GM19455 (cell line): Measurements from ENCODE around the gene TRAPPC14.

Experiments
- ATAC-seq: cut with Tn5 transposase; IDR thresholded peaks from one replicate; pipeline ENCODE4 v1.9.1; 2021; ENCODE audit not compliant: unreplicated experiment

Gene TRAPPC14

GRCh38 chr7:100126931-100127865, 31.3 kb downstream of the TRAPPC14 start, which contains the start of gene MBLAC1:
Gene MBLAC1 (plus strand): TSS chr7:100126967. CDS start chr7:100127396, 429 bp downstream.
- peak; percentile 72 for ATAC-seq

DNA sequence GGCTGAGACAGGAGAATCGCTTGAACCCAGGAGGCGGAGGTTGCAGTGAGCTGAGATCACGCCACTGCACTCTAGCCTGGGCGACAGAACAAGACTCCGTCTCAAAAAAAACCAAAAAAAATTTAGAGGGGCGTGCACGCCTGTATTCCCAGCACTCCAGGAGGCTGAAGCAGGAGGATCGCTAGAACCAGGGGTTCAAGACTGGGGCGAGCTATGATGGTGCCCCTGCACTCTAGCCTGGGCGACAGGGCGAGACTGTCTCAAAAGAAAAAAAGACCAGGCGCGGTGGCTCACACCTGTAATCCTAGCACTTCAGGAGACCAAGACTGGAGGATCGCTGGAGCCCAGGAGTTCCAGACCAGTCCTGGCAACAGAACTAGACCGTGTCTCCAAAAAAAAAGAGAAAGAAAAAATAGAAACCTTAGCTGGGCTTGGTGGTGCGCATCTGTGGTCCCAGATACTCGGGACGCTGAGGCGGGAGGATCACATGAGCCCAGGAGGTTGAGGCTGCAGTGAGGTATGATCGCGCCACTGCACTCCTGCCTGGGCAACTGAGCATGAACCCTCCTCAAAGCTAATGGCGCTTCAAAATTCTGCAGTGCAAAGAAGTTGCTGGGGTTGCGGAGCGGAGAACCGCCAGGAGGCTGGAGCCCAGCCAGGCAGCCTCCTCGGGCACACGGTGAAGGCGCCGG, 32.1 kb downstream of the TRAPPC14 start:
- ATAC-seq = peak; percentile 26

GRCh38 chr7:100124301-100125230, 34.0 kb downstream of the TRAPPC14 start:
- ATAC-seq = no peak

GRCh38 chr7:100122568-100122967, 36.0 kb downstream of the TRAPPC14 start:
- no peak for ATAC-seq

- ATAC-seq = no peak
Measured at GRCh38 chr7:100122067-100122466, 36.5 kb downstream of the TRAPPC14 start.

GRCh38 chr7:100120733-100121036, 37.8 kb downstream of the TRAPPC14 start:
- no peak for ATAC-seq

- peak; percentile 41 for ATAC-seq
Measured at GRCh38 chr7:100119970-100120732, 38.4 kb downstream of the TRAPPC14 start.

DNA sequence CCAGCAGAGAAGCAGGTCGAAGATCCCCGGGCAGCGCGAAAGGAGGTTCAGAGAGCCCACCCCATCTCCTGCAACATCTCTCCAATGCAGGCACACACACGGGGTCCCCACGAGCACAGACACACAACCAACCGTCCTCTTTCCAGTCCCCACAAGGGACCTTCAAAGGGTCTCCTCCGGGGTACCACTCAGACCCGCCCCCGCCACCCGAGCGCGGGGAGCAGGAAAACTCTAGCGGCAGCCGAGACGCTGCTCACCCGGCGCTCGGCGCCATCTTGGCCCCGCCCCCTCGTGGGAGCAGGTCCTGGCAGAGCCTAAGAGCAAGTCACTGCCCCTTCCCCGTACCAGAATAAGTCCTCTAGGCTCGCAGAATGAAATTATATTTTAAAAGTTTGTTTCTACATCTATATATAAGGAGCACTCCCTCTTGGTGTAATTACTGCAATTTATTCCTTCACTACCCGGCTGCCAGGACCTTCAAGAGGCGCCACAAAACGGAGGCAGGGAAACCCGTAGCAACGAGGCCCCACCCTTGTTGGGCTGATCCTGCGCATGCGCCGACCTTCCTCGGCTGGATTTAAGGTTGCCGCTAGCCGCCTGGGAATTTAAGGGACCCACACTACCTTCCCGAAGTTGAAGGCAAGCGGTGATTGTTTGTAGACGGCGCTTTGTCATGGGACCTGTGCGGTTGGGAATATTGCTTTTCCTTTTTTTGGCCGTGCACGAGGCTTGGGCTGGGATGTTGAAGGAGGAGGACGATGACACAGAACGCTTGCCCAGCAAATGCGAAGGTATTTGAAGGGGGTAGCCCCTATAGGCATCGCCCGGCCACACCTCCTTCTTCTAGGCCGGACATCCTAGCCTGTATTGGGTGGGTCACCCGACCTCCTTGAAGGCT, 39.2 kb downstream of the TRAPPC14 start, which contains the start of the genes CNPY4 and TAF6:
CNPY4 (plus strand) TSS at position 563 of the 898 bp plus-strand sequence; CDS start at position 674, 111 bp downstream.
TAF6 (minus strand) TSS at position 287 of the 898 bp plus-strand sequence. CDS start 5,149 bp downstream, outside the sequence.
- peak; percentile 64 for ATAC-seq

DNA sequence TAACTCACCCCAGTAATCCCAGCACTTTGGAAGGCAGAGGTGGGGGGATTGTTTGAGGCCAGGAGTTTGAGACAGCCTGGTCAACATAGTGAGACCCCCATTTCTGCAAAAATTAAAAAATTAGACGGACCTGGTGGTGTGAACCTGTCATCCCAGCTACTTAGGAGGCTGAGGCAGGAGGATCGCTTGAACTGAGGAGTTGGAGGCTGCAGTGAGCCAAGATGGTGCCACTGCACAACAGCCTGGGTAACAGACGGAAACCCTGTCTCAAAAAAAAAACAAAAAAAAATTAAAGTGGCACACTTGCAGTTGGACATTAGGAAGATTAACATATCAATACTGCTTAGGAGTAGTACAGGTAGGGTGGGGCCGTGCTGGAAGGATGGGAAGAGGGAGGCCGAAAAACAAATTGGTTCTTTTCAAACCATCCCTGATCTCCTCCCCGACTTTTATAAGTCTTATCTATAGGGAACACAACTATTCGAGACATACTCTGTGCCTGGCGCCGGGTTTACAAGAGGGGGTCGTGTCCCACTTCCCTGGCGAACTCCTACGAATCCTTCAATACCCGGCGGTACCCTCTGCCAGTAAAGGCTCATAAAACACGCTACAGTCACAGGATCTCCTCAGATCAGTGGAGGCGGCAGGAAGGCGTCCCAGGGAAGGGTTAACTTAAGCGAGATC, 40.0 kb downstream of the TRAPPC14 start:
- ATAC-seq = no peak

- ATAC-seq = no peak
Measured at GRCh38 chr7:100115026-100115425, 43.5 kb downstream of the TRAPPC14 start.

GRCh38 chr7:100111914-100112313, 46.6 kb downstream of the TRAPPC14 start:
- ATAC-seq = no peak

GRCh38 chr7:100111156-100111555, 47.4 kb downstream of the TRAPPC14 start:
- ATAC-seq = no peak

GRCh38 chr7:100109521-100110163, 48.9 kb downstream of the TRAPPC14 start:
- ATAC-seq = no peak

GRCh38 chr7:100107890-100108289, 50.6 kb downstream of the TRAPPC14 start:
- ATAC-seq = no peak

- no peak for ATAC-seq
Measured at GRCh38 chr7:100107125-100107737, 51.3 kb downstream of the TRAPPC14 start.

DNA sequence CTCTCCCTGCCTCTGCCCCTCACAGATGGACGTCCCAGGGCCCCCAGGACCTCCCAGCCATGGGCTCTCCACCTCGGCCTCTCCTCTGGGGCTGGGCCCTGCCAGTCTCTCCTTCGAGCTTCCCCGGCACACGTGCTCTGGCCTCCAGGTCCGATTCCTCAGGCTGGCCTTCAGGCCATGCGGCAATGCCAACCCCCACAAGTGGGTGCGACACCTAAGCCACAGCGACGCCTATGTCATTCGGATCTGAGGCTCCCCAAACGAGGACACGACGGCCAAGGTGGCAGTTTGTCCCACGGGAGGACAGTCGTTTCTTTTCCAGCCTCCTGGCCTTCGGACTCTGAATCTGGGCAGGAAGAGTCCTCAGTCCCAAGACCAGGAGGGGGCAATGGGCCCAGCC, 51.9 kb downstream of the TRAPPC14 start:
- no peak for ATAC-seq

GRCh38 chr7:100105534-100105933, 53.0 kb downstream of the TRAPPC14 start:
- ATAC-seq = no peak
